B cell (primary cell): Measurements from ENCODE around the gene ANK3.

Experiments
- CTCF ChIP-seq: fragments of 200-600 bp; IDR thresholded peaks from one replicate; pipeline ENCODE4 v1.8.0; 2022; ENCODE audit warnings: antibody characterized with exemption, mild to moderate bottlenecking
- EZH2 ChIP-seq: IDR thresholded peaks from 2 replicates; pipeline ENCODE4 v1.6.1; 2012; ENCODE audit warnings: borderline replicate concordance, low read depth, mild to moderate bottlenecking, moderate library complexity, low read length; ENCODE audit not compliant: insufficient read depth, poor library complexity, severe bottlenecking

GRCh38 chr10:60339757-60340156 lies 49.9 kb downstream of the ANK3 start:
- no peak for TF ChIP-seq EZH2
- no peak for TF ChIP-seq CTCF
